GM19324 (cell line): ENCODE results near the gene KRT17.
"Not testable (repeated sequence)": the region's sequence is repeated elsewhere in the genome, so short reads cannot be mapped to it uniquely, and the experiment has no call there.

Source experiments
- ATAC-seq: cut with Tn5 transposase; IDR thresholded peaks from one replicate; pipeline ENCODE4 v1.9.1; 2021; ENCODE audit warnings: mild to moderate bottlenecking, moderate library complexity; ENCODE audit not compliant: unreplicated experiment, low FRiP score

Gene KRT17

GRCh38 chr17:41606930-41607329, 17.4 kb downstream of the KRT17 start:
- ATAC-seq = not testable (repeated sequence)

DNA sequence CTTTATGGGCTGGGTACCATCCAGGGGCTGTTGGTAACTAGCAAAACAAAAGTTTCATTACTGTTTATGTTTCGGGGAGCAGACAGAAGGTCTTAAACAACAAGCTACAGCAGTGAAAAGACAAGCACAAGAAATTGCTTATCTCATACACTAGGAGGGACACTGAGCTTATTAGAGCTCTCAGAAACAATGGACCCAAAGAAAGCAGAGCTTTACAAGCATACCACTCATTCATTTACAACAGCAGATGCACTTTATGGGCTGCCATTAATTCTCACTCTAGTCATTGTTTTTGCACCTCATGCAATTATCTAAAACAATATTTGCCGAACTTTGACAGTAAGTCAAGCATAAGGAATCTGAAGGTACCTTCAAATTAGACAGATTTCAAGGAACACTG, 21.9 kb downstream of the KRT17 start:
- ATAC-seq = no peak

- no peak for ATAC-seq
These were observed 24.1 kb downstream of the KRT17 start for GRCh38 chr17:41600318-41600717.

DNA sequence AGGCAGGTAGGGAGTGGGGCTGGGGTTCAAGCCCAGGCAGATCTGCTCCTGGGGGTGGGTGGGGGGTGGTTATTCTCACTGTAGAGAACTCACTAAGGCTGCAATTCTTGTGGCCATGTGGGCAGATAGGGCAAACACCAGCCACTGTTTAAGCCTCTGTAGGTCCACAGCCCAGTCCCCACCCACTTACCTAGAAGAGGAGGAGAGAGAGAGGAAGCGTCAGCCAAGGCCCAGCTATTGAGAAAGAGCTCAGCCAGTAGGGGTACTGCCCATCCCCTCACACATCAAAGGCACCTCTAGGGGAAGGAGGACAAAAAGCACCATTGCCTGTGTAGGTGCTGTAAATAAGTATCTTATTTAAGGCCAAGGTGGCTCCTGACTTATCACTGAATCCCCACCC, 24.7 kb downstream of the KRT17 start:
- no peak for ATAC-seq

DNA sequence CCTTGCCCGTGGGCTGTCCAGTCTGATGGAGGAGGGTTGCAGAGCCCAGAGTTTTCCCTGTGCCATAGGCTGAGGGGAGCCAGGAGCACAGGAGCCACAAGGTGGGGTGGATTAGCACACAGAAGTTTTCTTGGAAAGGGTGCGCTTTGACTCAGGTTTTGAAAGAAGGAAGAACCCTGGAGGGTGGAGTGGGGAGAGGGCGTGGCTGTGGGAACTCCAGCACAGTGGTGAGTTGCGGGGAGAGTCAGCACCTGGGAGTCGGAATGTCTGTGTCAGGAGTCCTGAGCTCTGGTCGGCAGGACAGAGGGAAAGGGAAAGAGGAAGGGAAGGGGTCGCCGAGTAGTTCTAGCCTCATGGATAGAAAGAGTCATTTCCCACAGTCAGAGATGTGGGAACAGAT, 28.8 kb downstream of the KRT17 start:
- ATAC-seq = no peak

DNA sequence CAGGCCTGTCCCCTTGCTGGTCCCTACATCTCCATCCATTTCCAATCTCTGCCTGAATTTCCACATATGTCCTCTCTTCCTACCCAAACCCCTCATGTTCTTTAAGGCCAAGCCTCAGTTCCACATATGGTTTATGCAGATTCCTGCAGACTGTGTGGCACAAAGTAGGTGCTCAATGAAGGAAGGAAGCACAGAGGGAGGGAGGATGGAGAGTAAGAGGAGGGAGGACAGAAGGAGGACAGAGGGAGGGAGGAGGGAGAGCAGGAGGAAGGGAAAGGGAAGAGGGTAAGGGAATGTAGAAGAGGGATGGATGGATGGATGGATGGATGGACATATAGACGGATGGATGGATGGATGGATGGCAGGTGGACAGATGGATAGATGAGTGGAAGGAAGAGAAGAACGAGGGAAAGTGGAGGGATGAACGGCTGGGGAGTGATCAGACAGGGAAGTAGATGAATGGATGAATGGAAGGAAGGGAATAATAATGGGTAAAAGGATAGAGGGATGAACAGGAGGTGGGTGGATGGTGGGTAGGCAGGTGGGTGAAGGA, 29.9 kb downstream of the KRT17 start:
- no peak for ATAC-seq

GRCh38 chr17:41593306-41593981, 30.9 kb downstream of the KRT17 start:
- no peak for ATAC-seq

DNA sequence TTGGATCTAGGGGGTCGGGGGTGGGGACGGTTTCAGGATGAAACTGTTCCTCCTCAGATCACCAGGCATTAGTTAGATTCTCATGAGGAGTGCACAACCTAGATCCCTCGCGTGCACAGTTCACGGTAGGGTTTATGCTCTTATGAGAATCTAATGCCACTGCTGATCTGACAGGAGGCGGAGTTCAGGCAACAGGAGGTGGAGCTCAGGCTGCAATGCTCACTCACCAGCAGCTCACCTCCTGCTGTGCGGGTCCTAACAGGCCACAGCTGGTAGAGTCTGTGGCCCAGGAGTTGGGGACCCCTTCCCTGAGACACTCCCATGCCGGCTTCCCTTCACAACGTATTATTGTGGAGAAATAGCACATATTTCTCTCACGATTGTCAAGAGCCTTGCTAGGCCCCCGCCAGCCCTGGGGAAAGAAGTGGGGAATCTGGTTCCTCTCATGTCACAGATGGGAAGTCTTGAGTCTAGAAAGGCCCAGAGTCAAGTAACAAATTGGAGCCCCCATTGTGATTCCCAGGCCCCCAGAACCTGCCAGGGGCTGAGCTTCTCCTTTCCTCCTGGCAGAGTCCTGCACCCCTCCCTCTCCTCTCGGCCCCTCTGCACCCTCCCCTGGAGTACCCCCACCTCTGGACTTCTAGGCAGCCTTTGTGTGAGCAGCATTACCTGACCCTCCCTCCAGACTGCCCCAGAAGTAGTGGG, 31.6 kb downstream of the KRT17 start:
- ATAC-seq = no peak

DNA sequence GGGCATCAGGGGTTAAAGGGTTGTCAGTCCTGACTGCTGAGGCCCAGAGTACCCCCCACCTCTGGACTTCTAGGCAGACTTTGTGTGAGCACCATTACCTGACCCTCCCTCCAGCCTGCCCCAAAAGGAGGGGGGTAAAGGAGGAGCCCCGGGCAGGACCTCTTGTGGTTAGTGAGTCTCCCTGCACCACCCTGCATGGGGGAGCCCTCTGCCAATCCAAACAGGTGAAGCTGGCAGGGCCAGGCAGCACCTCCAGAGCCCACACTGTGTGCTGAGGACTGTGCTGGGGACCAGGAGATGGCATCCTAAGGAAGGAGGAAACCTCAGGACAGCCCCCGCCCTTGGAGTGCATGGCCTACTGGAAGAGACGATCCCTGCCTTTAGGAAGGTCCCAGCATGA, 35.1 kb downstream of the KRT17 start:
- no peak for ATAC-seq

DNA sequence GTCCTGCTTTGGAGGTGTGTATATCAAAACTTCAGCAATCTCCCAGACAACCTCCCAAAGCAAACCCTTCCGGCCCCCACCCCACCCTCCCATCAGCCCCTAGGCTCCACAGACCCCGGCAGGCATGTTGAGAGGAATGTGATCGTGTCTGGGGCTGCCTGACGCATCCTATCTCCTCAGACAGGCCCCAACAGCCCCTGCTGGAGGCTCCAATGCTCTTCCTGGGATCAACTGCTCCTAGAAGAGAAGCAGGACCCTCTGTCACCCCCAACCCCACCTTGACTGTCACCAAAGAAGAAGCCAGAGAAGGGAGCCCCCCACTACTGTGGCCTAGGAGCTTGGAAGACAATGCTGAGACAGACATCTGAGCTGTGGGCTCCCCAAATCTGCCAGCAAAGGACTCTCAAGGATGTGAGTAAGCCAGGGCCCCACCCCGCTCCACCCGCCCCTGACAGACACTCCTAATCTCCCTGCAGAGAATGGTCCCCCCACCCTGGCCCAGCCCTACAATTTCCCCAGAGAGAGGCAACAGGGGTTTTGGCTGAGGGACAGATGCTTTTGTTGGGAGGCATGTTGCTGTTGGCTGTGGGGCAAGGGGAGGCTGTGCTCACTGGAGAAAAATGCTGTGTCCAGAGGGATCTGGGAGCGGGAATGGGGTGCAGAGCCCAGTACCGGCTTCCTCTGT, 36.1 kb downstream of the KRT17 start:
- ATAC-seq = no peak

- no peak for ATAC-seq
These were observed 37.4 kb downstream of the KRT17 start, which contains the start of gene KRT14 for GRCh38 chr17:41586863-41587495. TSS of gene KRT14 (minus strand) at chr17:41586895. CDS start at chr17:41586834, 61 bp downstream.

DNA sequence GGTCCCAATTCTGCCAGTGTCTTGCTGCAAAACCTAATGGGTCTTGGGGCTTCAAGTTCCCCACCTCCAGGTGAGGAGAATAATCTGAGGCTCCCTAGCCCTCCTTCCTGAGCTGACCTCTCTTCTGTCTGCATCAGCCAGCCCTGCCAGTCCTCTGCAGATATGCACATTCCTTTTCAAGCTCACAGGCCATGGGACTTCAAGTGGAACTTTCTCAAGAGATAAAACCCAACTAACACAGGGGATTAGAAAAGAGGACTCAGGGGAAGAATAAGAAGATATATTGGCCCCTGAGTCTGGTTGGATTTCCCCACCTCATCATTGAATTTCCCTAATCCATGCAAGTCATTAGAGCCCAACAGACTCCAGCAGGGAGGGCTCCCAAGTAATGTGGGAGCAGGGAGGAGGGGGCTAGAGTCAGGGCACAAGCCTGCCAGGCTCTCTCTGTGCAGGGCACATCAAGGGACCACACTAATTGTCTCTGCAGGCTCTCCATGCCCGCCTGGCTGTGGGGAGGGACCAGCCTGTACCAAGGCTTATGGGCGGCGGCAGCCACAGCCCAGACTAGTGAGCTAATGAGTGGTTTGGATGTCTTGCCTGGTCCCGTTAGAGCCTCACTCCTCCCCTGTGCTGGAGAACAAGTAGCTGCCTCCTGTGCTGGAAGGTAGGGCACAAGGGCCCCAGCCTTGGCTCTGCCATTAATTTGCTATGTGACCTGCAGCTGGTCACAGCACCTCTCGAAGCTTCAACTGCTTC, 38.9 kb downstream of the KRT17 start:
- no peak for ATAC-seq

- ATAC-seq = not testable (repeated sequence)
These were observed 39.9 kb downstream of the KRT17 start for GRCh38 chr17:41584331-41584927.

GRCh38 chr17:41583137-41584127, 40.9 kb downstream of the KRT17 start:
- ATAC-seq = no peak

DNA sequence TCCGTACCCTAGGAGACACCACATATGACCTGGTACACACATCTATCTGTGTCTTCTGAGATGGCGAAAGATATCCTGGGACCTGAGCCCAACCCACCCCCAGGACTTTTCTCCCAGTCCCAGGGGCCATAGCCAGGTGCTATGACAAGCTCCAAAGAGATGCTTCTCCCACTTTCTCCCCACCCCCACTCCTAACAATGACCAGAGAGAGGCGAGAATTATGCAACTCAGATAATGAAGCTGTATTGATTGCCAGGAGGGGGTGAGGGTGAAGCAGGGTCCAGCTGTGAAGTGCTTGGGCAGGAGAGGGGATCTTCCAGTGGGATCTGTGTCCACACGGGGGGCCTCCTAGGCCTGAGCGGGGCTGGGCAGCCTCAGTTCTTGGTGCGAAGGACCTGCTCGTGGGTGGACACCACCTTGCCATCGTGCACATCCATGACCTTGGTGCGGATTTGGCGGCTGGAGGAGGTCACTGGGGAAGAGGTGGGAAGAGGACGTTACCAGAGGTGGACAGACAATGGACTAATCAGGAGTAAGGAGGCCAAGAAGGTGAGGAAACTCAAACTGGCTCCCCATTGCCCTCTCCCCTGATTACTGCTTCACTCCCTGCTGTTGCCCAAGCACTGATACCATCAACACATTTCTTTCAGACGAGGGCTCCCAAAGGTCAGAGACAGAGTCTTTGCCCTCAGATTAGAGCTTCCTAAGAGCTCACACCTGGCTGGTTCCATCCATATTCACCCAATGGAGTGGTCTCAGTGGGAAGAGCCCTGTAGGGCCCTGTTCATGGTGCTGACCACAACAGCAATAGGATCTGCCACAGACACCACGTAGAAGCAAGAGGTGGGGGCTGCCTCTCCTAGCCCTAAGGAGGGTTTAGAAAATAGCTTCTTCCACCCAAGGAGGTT, 42.1 kb downstream of the KRT17 start:
- not testable (repeated sequence) for ATAC-seq

DNA sequence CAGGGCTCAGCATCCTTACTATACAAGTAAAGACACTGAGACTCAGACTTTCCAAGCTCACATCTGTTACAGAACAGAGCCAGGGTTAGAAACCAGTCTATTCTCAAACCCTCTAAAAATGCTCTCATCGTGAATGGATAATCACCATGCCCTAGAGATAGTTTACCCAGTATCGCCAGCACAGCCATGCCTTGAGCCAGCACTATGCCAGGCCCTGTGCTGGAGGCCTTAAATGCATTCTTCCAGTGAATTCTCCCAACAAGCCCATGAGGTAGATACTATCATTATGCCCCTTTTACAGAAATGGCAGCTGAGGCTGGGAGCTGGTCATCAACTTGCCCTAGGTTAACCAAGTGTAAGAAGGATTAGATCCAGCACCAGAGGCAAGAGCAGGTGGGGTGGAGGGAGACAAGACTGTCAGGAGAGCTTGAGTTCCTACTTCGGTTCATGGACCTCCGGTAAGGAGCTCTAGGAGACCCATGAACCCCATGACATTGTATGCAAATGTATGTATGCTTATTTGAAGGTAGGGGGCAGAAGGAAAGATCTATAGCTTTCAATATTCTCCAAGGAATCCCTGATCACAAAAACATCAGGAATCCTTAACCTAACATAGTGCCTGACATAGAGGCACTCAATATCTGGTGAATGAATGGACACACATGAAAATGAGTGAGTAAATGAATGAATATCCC, 42.9 kb downstream of the KRT17 start:
- no peak for ATAC-seq
